A204.1 (cell line): ENCODE measurements around the gene VSTM2B.

ENCODE experiments used
- FAIRE-seq: peaks from 2 replicates; lab custom pipeline; 2012; peaks lifted over from hg19 to GRCh38; lab: Jason Lieb, UNC

Gene VSTM2B

DNA sequence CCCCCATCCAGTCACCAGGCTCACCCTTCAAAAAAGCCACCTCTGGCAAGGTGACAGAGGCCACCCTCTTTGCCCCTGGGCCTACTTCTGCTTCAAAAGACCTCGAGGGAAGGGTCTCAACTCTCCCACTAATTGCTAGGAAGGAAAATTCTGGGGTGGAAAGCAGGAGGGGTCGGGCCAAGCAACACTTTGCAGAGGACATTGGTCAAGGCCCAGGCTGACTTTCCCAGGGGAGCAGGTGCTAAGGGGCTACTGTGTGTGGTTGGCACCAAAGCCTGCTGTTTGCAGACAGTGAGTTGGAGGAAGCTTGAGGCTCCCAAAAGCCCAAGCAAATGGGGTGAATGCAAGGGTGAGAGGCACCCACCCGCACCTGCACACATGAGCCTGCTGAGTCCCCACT, 28.6 kb upstream of the VSTM2B start:
- no peak for FAIRE-seq

DNA sequence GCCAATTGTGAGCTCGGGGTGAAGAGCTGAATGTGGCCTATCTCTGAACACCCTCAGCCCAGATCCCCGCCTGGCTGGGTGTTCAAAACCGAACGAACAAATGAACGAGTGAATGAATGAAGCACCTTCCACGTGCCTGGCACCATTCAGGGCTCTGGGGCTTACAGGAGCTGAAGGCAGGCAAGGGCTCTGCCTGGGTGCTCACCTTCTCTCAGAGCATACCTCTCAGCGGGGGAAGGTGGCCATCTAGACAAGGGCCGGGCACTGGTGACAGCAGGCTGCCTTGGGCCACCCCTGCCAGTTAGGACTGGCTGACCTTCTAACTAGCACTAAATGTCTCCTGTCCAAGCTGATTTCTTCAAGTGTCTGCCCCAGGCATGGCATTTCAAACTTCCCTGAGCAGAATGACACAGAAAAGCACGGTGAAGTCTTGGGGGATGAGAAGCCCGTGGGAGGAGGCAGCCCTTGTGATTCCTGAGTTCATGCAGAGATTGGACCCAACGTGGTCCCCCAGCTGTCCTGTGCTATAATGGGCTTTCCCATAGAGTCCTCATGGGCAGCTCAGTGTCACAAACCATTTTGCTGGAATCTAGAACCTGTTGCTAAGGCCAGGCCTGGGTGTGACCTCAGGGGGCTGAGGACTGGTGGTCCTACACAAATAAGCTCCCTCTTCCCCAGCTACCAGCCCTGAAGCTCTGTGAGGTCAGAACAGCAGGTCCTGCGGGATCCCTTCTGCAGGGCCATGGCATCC, 27.9 kb upstream of the VSTM2B start:
- no peak for FAIRE-seq

DNA sequence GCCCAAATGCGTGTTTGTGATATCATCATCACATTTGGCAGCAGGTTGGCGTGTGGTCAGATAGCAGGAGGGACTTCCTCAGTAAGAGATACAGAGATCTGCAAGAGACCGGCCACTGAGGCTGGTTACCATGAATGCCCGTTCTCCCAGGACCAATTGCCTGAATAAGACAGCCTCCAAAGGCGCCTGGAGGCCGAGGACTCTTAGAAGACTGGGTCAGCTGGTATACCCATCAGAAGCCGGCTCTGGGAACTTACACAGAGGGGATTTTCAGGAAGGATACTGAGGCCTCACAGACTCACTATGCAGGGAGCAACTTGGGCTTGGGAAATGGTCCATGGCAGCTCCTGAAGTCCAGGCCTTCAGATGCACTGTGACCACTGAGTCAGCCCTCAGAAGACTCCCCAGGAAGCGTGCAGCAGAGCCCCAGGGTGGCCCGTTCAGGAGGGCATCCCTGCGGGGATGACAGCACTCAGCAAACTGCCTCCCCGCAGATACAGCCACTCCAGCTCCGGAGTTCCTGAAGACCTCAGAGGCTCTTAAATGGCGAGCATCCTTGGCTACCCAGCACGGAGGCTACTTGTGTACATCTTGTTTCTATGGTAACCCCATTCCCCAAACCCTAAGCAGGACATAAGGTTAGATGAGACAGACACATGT, 26.4 kb upstream of the VSTM2B start:
- no peak for FAIRE-seq

DNA sequence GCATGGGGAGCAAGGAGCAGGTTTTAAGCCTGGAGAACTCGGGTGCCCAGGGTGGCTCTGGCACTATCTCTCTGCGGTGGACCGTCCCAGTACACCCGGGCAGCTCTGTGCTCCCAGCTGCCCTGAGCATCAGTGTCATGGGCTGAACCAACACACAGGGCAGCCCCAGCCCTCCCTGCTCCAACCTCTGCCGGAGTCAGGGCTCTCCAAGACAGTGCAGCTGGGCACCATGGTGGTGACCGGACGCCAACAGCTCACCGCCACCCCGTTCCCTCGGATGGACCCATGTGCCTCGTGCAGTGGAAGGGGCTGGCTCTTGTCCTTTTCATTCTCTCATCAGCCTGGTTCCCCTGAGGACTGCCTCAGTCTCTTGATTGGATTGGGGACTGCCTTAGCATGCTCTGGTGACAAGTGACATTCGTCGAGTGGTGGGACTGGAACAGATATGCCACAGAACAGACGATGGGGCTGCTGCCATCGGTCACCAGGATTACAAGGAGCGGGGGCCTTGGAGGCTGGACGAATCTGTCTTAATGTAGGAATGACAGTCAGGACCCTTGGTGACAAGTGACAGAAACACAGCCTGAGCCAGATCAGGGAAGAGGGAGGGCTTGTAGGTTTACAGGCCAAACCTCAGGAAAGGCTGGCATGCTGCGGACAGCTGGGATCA, 25.7 kb upstream of the VSTM2B start:
- no peak for FAIRE-seq

DNA sequence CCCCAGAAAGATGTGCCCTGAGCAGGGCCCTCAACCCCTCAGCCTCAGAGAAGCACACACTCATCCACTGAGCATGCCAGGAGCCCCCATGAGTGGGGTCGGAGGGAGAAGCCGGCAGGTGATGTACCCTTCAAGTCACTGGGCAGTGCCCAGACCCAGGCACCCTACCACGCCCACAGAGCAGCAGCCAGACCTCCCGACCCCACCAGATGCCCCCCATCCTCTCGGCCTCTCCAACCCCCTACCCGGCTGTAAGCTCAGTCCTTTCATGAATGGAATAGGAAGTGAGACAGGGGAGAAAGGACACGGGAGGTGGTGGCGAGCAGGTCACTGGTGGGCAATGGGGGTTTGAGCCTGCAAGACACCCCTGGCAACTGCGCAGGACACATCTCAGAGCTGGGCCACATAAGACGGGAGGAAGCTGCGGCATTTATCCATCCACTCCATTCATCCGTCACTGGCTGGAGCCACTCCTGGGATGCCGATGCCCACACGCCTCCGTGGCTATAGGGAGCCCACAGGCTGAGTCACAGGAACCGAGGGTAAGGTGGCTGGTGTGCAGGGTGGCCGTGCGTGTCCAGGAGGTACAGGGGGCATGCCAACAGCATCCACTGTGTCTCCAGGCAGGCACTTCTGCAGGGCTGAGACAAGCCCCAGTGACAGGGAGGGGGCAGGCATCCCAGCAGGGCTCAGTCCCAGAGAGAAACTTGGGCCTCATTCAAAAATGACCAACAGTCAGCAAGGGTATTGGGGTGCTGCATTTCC, 23.8 kb upstream of the VSTM2B start:
- FAIRE-seq: no peak

DNA sequence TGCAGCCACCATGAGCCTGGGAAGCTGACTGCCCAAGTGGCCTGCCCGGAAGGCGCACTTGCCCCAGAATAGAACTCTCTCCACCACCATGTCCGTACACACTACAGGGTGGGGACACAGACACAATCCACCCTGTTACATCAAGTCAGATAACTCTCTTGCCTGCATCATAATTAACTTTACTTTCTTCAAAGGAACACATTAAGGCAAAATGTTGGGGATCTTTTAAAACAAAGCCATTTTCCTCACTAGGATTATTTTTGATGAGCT, 23.3 kb upstream of the VSTM2B start:
- FAIRE-seq: no peak

DNA sequence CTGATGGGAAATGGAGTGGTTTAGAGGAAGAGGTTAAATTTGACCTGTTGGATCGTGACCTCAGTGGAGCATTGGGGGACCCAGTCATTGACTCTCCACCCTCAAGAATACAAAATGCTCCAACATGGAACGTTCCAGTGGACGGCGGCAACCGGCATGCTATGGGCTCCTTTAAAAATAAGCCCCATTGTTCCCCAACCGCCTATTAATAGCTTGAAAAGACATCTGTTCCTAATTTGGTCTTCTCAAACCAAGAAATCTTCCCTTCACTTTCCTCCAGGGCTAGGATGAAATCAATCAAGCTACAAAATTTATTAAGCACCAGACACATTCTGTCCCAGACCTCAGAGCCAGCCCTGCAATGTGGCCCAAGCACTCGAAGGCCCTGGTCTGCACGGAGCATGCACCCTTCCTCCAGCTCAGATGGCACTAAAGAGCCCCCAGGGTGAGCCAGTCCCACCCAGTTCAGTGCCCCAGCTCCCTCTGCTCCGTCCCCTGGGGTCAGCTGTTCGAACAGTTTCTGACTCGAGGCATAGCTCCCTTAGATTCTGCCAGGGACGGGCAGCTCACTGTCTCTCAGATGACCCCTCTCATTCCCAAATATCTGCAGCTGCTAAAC, 22.5 kb upstream of the VSTM2B start:
- no peak for FAIRE-seq

DNA sequence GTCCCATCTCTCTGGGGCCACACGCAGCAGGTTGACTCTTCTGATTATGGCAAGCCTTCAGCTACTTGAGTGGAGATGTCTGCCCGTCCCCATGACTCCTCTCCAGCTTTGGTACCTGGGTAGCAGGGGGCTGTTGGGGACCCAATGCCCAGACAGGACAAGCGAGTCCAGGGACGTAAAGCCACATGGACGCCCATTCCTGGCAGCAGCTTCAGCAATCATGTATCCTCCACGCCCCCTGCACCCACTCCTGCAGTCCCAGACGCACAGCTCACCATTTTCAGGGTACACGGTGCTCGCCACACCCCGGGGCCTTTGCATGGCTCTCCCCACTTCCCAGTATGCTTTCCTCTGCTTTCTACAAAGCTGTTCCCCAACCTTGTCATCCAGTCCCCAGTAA, 22.0 kb upstream of the VSTM2B start:
- FAIRE-seq: no peak

DNA sequence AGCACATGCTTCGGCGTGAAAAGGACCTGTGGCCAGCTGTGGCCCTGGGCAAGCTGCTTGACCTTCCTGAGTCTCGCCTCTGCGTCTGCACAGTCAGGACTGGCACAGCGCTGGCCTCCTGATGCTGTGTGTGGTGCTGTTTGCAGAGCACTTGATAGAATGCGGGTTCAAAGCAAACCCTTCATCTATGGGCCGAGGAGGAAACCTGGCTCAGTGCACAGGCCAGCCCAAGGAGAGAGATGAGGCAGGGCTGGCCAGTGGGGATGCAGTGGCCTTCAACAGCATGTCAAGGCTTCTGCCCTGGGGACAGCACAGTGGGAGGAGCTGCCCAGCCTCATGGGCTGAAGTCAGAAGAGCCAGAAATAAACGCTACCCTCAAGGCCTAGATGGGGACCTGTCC, 21.3 kb upstream of the VSTM2B start:
- no peak for FAIRE-seq

DNA sequence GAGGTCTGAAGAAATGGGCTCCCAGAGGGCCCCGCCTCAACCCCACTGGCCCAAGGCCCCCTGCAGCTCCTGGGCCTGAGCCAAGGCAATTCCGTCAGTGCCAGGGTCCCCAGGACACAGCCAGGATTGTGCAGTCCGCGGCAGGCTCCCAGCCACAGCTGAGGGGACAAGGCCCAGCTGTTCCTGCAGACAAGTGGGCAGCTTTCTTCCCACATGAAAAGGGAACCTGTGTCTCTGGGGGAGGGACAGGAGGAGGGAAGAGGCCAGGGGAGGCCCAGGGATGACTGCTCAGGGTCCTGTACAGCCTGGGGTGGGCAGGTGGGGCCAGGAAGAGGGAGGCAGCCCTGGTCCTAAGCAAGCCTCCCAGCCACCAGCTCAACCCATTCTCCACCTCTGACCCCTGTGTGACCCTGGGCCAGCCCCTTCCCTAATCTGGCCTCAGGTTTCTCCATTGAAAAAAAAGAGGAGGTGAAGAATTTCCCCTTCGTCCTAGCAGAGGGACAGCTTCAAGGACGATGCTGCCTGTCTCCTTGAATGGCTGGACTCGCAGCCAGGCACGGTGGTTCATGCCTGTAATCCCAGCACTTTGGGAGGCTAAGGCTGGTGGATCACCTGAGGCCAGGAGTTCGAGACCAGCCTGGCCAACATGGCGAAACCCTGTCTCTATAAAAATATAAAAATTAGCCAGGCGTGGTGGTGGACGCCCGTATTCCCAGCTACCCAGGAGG, 20.5 kb upstream of the VSTM2B start:
- FAIRE-seq: no peak

DNA sequence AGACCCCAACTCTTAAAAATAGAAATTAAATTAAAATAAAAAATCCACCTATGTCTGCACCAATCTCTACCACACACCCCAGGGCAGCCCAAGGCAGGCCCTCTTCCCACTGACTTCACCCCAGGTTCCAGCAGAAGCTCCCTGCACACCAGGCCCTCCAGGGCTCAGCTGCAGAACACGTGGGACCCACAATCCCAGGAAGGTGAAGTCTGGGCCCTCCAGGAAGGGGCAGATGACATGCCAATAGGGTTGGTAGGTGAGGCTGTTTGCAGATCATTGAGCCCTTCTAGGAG, 19.2 kb upstream of the VSTM2B start:
- no peak for FAIRE-seq

DNA sequence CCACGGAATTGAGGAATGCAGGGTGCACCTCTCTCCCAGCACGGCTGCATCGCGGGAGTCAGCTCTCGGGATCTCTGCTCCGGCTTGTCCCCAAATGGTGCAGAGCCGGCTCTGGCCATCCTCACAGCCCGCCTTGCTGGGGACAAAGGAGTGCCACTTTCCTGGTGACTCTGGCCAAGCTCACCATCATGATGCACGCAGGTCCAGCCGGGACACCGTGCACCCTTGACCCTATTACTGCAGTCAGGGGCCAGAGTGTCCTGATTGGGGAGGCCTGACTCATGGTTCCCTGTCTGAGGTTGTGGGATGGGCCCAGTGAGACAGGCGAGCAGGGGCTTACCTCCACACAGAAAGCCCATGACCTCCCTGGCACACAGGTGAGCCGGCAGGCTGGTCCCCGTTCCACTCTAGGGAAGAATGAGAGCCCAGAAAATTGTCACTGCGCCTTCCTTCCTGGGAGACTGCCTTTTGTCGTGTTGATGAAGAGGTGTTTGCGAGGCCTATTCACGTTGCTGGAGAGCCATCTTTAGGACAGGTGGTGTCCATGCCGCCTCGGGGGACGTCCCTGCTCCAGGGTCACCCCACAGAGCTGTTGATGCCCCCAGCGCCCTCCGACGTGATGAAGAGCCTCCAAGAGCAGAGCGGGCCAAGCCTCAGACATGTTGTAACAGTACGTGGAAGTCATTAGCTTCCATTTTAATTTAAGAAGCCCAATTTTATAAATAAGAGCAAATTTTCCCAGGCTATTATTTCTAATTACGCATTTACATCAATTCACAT, 18.5 kb upstream of the VSTM2B start:
- no peak for FAIRE-seq

DNA sequence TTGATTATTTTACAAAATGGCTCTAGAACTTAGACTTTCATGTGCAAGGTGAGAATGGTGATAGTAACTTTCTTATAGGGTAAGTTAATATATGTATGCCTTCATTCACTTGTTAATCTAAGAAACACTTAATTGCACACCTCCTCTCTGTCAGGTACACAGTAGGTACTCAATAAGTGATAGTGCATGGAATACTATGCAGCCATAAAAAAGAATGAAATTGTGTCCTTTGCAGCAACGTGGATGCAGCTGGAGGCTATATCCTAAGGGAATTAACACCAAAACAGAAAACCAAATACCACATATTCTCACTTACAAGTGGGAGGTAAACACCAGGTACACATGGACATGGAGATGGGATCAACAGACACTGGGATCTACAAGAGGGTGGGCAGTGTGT, 17.6 kb upstream of the VSTM2B start:
- no peak for FAIRE-seq

DNA sequence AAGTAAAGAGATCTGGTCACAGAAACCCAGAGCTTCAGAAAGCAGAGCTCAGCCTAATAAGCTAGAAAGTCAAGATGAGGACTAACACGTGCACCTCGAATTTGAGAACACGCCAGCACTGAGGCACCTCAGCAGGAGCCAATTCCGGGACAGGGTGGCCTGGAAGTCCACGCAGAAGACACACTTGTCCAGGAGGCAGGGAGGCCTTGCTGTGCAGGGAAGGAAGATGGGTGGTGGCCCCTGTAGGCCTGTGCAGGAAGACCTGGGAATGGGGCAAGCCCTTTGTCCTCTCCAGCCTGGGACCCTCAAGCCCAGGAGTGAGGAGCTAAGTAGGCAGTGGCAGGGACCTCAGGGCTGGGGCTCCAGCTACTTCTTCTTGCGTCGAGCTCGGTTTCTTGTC, 16.3 kb upstream of the VSTM2B start:
- FAIRE-seq: no peak

DNA sequence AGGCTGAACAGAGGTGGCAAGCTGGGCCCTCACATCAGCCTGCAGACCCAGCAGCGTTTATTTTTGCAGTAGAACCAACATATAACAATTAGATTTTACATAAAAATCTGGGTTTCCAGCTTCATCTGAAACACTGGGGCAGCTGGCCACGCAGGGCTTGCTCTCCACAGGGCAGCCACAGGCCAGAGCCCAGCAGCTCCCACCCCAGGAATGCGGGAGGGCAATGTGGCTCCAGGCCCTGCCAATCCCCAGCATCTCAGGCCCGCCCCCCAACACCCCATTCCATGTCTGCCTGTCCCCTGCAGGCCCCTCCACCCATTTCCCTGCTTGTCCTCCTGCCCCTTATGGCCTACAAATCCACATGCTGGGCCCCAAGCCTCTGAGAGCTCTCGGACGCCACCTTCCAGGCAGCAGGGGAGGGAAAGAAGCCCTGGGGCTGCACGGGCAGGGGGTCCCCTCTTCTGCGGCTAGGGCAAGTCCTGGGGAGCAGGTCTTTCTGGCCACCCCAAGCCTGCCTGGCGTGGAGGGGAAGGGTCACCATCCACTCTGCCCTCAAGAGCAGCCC, 15.0 kb upstream of the VSTM2B start:
- no peak for FAIRE-seq

DNA sequence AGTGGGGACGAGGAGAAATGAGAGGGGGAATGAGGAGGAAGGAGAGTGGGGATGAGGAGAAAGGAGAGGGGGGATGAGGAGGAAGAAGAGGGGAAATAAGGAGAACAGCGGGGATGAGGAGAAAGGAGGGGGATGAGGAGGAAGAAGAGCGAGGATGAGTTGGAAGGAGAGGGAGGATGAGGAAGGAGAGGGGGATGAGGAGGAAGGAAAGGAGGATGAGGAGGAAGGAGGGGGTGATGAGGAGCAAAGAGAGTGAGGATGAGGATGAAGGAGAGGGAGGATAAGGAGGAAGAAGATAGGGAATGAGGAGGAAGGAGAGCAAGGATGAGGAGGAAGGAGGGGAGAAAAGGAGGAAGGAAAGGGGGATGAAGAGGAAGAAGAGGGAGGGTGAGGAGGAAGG, 14.0 kb upstream of the VSTM2B start:
- FAIRE-seq: no peak

DNA sequence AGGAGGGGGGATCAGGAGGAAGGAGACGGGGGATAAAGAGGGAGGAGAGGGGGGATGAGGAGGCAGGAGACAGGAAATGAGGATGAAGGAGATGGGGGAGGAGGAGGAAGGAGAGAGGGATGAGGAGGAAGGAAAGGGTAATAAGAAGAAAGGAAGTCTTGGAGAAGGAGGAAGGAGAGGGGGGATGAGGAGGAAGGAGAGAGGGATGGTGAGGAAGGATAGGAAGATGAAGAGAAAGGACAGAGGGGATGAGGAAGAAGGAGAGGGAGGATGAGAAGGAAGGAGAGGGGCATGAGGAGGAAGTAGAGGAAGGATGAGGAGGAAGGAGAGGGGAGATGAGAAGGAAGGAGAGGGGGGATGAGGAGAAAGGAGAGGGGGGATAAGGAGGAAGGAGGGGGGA, 13.0 kb upstream of the VSTM2B start:
- no peak for FAIRE-seq

DNA sequence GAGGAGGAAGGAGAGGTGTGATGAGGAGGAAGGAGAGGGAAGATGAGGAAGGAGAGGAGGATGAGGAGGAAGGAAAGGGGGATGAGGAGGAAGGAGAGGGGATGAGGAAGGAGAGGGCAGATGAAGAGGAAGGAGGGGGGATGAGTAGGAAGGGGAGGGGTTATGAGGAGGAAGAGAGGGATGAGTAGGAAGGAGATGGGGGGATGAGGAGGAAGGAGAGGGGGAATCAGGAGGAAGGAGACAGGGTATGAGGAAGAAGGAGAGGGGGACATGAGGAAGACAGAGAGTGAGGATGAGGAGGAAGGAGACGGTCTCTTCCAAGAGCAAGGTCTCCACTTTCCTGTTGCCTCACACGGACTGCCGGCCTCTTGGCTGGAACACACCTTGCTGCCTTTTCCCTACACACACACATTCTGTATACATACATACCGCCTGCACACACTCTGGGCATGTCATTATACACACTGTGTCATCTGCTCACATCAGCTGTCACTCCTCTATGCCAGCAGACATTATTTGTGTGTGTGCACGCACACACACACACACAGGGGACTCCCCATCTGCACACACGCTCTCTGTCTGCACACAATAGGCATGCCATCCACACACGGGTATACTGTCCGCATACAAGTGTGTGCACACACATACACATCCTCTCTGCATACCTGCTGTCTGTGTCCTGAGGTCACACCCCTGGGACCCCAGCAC, 11.1 kb upstream of the VSTM2B start:
- no peak for FAIRE-seq

DNA sequence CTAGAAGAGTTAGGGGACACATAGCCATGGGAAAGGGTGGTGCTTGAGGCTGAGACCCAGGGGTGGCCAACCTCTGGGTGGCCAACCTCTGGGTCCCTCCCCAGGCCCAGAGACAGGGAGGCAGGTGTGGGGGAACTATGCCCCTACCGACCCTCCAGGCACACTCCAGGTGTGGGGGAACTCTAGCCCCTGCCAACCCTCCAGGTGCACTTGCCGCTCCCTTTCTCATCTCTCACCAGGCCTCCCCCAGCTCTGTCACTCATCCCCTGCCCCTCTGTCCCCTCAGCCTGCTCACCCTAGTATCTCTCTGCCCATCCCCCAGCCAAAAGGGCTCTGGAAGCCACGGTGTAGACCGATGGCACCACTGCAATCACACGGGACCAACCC, 10.6 kb upstream of the VSTM2B start:
- FAIRE-seq: no peak

DNA sequence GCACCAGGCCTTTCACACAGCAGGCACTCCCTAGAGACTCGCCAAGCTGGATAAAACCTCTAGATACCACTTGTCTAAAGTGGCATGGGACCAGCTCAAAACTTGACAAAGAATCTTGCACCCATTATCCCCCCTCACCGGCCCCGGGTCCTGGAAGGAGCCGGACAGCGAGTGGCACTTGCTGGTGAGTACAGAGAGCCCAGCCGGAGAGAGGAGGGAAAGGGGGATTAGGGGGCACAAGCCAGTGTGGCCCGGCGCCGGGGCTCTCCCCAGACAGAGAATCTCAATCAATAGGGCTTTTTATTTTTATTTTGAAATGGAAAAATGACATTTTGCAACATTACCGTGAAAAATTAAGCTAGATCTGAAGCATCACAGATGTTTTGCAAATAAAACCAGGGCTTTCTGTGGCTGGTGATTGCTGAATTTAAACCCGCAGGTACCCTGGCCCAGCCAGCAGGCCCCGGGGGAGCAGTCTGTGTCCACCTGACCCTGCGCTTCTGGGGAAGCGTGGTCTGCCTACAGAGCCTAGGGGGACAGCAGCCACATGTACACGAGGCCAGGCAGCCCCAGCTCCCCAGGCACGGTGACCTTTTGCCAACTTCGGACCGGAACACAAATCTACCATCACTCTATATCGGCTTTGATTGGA, 10.0 kb upstream of the VSTM2B start:
- no peak for FAIRE-seq
